D721Med (cell line): Measurements from ENCODE around the gene MMP8.

Experiments
- DNase-seq: peaks from one replicate; pipeline ENCODE4 v3.0.0; 2011; ENCODE audit warnings: low spot score; ENCODE audit not compliant: insufficient read length
- FAIRE-seq: peaks from 2 replicates; lab custom pipeline; 2011; peaks lifted over from hg19 to GRCh38; lab: Jason Lieb, UNC
- TF ChIP-seq, protein P1 (sequence below): IDR thresholded peaks from 2 replicates; pipeline ENCODE4 v1.5.1; 2012; ENCODE audit warnings: mild to moderate bottlenecking, control low read depth; ENCODE audit not compliant: insufficient read depth; ENCODE audit errors: missing control alignments

Gene MMP8

DNA sequence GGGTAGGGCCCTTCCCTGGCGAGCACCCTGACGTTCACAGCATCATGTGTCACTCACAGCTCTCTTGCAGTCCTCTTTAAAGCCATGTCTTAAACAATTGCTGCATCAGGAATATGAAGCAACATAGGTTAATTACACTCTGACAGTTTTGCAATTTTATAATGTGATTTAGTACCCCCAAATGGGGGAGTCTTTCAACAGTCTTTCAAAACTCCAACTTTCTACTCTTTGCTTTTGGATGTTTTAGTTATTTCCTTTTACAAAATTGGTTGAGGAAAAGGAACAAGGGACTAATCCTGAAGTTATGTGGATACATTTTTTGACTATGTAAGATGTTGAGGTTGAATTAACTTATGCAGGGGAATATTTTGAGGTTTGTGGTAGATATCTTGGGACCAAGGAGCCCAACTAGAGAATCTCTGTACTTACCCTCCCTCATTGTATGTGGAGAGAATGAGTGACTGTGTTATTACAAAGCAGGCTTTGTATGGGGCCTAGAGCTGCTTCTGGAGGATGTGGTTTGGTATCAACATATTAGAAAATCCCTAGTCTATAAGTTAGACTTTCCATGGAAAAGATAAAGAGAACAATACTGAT, at the start of gene MMP8:
Gene MMP8, minus strand, starts transcription at position 51 of the 597 bp plus-strand sequence. CDS start 99 bp downstream, outside the sequence.
- no peak for FAIRE-seq
- DNase-seq: no peak
- TF ChIP-seq, protein P1, sequence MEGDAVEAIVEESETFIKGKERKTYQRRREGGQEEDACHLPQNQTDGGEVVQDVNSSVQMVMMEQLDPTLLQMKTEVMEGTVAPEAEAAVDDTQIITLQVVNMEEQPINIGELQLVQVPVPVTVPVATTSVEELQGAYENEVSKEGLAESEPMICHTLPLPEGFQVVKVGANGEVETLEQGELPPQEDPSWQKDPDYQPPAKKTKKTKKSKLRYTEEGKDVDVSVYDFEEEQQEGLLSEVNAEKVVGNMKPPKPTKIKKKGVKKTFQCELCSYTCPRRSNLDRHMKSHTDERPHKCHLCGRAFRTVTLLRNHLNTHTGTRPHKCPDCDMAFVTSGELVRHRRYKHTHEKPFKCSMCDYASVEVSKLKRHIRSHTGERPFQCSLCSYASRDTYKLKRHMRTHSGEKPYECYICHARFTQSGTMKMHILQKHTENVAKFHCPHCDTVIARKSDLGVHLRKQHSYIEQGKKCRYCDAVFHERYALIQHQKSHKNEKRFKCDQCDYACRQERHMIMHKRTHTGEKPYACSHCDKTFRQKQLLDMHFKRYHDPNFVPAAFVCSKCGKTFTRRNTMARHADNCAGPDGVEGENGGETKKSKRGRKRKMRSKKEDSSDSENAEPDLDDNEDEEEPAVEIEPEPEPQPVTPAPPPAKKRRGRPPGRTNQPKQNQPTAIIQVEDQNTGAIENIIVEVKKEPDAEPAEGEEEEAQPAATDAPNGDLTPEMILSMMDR: no peak

- no peak for DNase-seq
- FAIRE-seq: no peak
These were observed 48.6 kb upstream of the MMP8 start for GRCh38 chr11:102773386-102773785.

DNA sequence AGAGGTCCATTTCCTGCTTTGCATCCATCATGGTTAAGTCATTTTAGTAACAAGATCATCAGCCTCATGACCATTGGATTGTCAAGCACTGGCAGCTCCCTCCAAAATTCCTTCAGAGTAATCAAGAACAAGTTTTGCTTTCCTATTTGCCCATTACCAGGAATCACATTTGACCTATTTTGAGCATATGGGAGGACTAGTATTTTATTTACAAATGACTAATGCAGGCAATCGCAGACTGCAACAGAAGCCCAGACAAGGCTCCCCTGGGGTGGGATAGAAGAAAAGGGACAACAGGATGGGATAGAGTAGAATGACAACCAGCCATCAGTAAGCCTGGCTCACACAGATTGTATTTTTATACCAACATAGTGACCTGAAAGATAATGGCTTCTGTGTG, 46.6 kb upstream of the MMP8 start:
- TF ChIP-seq, protein P1: no peak
- DNase-seq: no peak
- no peak for FAIRE-seq

More at GRCh38 chr11:102773386-102773785, 48.6 kb upstream of the MMP8 start:
- TF ChIP-seq, protein P1: no peak

DNA sequence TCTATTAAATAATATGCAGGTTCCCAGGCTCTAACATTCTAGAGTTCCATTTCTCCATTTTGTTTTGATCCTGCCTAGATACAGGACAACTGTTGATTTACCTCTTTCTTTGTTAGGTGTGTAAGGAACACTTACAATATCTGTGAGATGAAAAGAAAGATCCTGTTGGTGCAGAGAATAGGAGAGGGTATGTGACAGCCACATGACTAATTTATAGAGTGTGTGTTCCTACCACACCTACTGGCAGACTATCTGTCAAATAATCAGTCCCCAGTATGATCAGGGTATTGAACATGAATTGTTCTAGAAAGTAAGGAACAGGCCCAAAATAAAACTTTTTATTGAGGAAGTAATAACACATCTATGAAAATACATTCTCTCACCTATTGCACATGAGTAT, 45.4 kb upstream of the MMP8 start:
- no peak for FAIRE-seq
- no peak for DNase-seq
- TF ChIP-seq, protein P1: no peak

DNA sequence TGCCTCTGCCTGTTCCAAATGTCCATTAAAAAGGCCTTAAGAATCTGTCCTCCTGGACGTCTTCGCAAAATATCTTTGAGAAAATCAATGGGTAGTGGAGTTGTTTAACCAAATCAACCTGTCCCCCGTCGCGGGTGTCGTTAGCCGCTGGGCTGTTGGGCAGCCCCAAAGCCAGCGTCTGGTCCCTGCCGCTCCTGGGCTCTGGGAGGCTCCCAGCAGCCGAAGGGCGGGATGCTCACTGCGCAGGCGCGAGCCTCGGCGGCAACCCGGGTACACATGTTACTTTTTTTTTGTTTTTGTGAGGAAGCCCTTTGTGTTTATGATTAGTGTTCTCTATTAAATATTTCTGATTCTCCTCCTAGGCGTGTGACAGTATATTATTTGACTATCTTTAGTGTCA, 43.0 kb upstream of the MMP8 start:
- TF ChIP-seq, protein P1: no peak
- DNase-seq (no peak), FAIRE-seq (no peak)

GRCh38 chr11:102763440-102763839, 38.7 kb upstream of the MMP8 start:
- FAIRE-seq (no peak), DNase-seq (no peak)
- TF ChIP-seq, protein P1: no peak

GRCh38 chr11:102762361-102762767, 37.6 kb upstream of the MMP8 start:
- FAIRE-seq (no peak), DNase-seq (no peak)
- TF ChIP-seq, protein P1: no peak
